ENCODE results near the gene ABHD17A. TPM values are rescaled to one million over a fixed set of nuclear protein-coding genes. Genes with fewer than 3 reads are reported as not detected.
"Not testable (repeated sequence)": the region's sequence is repeated elsewhere in the genome, so short reads cannot be mapped to it uniquely, and the experiment has no call there.

ABHD17A gene
- total RNA-seq: 59.1 and 74.5 TPM in 2 replicates
- polyA plus RNA-seq: 23.0 and 25.8 TPM in 2 replicates
- polyA plus RNA-seq (2012): 38.3 and 53.8 TPM in 2 replicates
- 18.9 and 29.3 TPM in 2 replicates for polyA minus RNA-seq (ENCODE audit: low replicate concordance)

GRCh38 chr19:1885398-1886119 lies at the start of gene ABHD17A:
Gene ABHD17A (minus strand): TSS chr19:1885496. CDS start chr19:1881566, 3,930 bp downstream.
- not testable (repeated sequence) for H4K20me1 ChIP-seq (ENCODE audit: control insufficient read depth, extremely low read depth, insufficient read depth, low read length)

GRCh38 chr19:1933942-1934341 lies 48.6 kb upstream of the ABHD17A start:
- Histone ChIP-seq H2AFZ (ENCODE audit: low read length) (no peak overlapping the region), H3K79me2 (ENCODE audit: control insufficient read depth, insufficient read depth, low read length) (no peaks in the 10 kb centered on the region), H3K4me1 (ENCODE audit: control insufficient read depth, extremely low read depth, insufficient read depth, low read length) (peaks cover 3% of the 10 kb centered on the region), H3K4me2 (ENCODE audit: extremely low read depth, insufficient read depth, low read length) (no peak overlapping the region), H3K9ac (ENCODE audit: insufficient read depth, low read length) (no peak overlapping the region), H3K9me3 (ENCODE audit: control insufficient read depth, insufficient read depth, low read depth, low read length) (peaks cover 2% of the 10 kb centered on the region), H3K36me3 (ENCODE audit: control insufficient read depth, insufficient read depth, low read length) (no peaks in the 10 kb centered on the region), H3K27me3 (ENCODE audit: control insufficient read depth, insufficient read depth, low read length) (no peaks in the 10 kb centered on the region), H4K20me1 (ENCODE audit: control insufficient read depth, extremely low read depth, insufficient read depth, low read length) (no peaks in the 10 kb centered on the region), H3K4me3 (replicated peaks in 1 of 4; ENCODE audit: control extremely low read depth in 1 of 4, insufficient read depth in 1 of 4, low read depth in 3 of 4, low read length in 4 of 4) (no peak overlapping the region), H3K27ac (ENCODE audit: insufficient read depth, low read length) (no peak overlapping the region)
- no peak for DNase-seq (ENCODE audit: low read depth in 2 of 2)
- TF ChIP-seq EZH2 (IDR thresholded peaks at IDR 0.05; ENCODE audit: low read length, missing control alignments) (no peak), CTCF (conservative IDR thresholded peaks at IDR 0.05 in 1 of 2, IDR thresholded peaks at IDR 0.05 in 1 of 2; ENCODE audit: low read depth in 1 of 2, low read length in 2 of 2) (no peak)

More at GRCh38 chr19:1885398-1886119, at the start of gene ABHD17A:
- H3K27ac ChIP-seq (ENCODE audit: insufficient read depth, low read length): peak within 1 kb of the TSS; percentile 88
- H3K9ac ChIP-seq (ENCODE audit: insufficient read depth, low read length): peak within 1 kb of the TSS; percentile 87
- peak; percentile 86 to 91 for DNase-seq (ENCODE audit: low read depth in 2 of 2)
- not testable (repeated sequence) for H3K4me1 ChIP-seq (ENCODE audit: control insufficient read depth, extremely low read depth, insufficient read depth, low read length); H3K27me3 ChIP-seq (ENCODE audit: control insufficient read depth, insufficient read depth, low read length); H3K36me3 ChIP-seq (ENCODE audit: control insufficient read depth, insufficient read depth, low read length); H3K9me3 ChIP-seq (ENCODE audit: control insufficient read depth, insufficient read depth, low read depth, low read length); H2AFZ ChIP-seq (ENCODE audit: low read length)
- H3K4me3 ChIP-seq (replicated peaks in 1 of 4; ENCODE audit: control extremely low read depth in 1 of 4, insufficient read depth in 1 of 4, low read depth in 3 of 4, low read length in 4 of 4): peak within 1 kb of the TSS; percentile 83 to 94 (median 85)
- peaks cover 40% of the 10 kb centered on the region for H3K79me2 ChIP-seq (ENCODE audit: control insufficient read depth, insufficient read depth, low read length)
- H3K4me2 ChIP-seq (ENCODE audit: extremely low read depth, insufficient read depth, low read length): peak within 1 kb of the TSS; percentile 98

- Histone ChIP-seq H2AFZ (ENCODE audit: low read length) (no peak overlapping the region), H3K79me2 (ENCODE audit: control insufficient read depth, insufficient read depth, low read length) (no peaks in the 10 kb centered on the region), H3K9me3 (ENCODE audit: control insufficient read depth, insufficient read depth, low read depth, low read length) (peaks cover 2% of the 10 kb centered on the region), H3K27me3 (ENCODE audit: control insufficient read depth, insufficient read depth, low read length) (no peaks in the 10 kb centered on the region), H3K4me1 (ENCODE audit: control insufficient read depth, extremely low read depth, insufficient read depth, low read length) (peaks cover 3% of the 10 kb centered on the region), H3K27ac (ENCODE audit: insufficient read depth, low read length) (no peak overlapping the region), H3K36me3 (ENCODE audit: control insufficient read depth, insufficient read depth, low read length) (no peaks in the 10 kb centered on the region), H3K9ac (ENCODE audit: insufficient read depth, low read length) (no peak overlapping the region), H3K4me3 (replicated peaks in 1 of 4; ENCODE audit: control extremely low read depth in 1 of 4, insufficient read depth in 1 of 4, low read depth in 3 of 4, low read length in 4 of 4) (no peak overlapping the region), H3K4me2 (ENCODE audit: extremely low read depth, insufficient read depth, low read length) (no peak overlapping the region), H4K20me1 (ENCODE audit: control insufficient read depth, extremely low read depth, insufficient read depth, low read length) (no peaks in the 10 kb centered on the region)
- TF ChIP-seq CTCF (conservative IDR thresholded peaks at IDR 0.05 in 1 of 2, IDR thresholded peaks at IDR 0.05 in 1 of 2; ENCODE audit: low read depth in 1 of 2, low read length in 2 of 2) (no peak), EZH2 (IDR thresholded peaks at IDR 0.05; ENCODE audit: low read length, missing control alignments) (no peak)
- DNase-seq (ENCODE audit: low read depth in 2 of 2): no peak
Measured at GRCh38 chr19:1933244-1933643, 47.9 kb upstream of the ABHD17A start.
